Measurements from ENCODE around the gene TMC7. TPM values are rescaled to one million over a fixed set of nuclear protein-coding genes. Genes with fewer than 3 reads are reported as not detected.

TMC7 gene
- total RNA-seq, 1 experiment from 2014 or later, result 5.2 TPM

DNA sequence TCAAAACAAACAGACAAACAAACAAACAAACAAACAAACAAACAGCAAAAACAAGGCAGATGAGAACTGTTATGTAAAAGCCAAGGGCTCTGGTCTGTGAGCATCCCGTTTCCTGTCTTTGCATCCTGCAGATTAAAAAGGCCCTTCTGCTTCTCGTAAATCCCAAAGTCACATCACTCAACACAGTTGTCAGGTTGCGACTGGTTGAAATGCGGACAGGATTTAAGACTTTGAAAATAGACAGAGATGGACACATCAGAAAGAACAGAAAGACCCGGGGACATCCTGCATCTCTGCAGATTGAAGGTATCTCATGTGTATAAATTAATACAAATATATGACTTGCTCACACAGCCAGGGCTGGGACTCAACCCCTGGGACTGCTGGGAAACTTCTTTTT lies 18.2 kb upstream of the TMC7 start (continued):
- TF ChIP-seq SIN3A (IDR thresholded peaks at IDR 0.05; ENCODE audit: low read depth), result no peak
- no peak for TF ChIP-seq ZFX (IDR thresholded peaks at IDR 0.05)
- TF ChIP-seq, protein P1, sequence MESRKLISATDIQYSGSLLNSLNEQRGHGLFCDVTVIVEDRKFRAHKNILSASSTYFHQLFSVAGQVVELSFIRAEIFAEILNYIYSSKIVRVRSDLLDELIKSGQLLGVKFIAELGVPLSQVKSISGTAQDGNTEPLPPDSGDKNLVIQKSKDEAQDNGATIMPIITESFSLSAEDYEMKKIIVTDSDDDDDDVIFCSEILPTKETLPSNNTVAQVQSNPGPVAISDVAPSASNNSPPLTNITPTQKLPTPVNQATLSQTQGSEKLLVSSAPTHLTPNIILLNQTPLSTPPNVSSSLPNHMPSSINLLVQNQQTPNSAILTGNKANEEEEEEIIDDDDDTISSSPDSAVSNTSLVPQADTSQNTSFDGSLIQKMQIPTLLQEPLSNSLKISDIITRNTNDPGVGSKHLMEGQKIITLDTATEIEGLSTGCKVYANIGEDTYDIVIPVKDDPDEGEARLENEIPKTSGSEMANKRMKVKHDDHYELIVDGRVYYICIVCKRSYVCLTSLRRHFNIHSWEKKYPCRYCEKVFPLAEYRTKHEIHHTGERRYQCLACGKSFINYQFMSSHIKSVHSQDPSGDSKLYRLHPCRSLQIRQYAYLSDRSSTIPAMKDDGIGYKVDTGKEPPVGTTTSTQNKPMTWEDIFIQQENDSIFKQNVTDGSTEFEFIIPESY (IDR thresholded peaks at IDR 0.05; ENCODE audit: extremely low read depth, insufficient replicate concordance, low read length), result no peak
- TF ChIP-seq EZH2 (IDR thresholded peaks at IDR 0.05), result no peak
- no peak for TF ChIP-seq ELF1 (IDR thresholded peaks at IDR 0.05; ENCODE audit: borderline replicate concordance, low read depth)
- TF ChIP-seq ZNF274 (IDR thresholded peaks at IDR 0.05; ENCODE audit: low read depth, low read length), result no peak
- TF ChIP-seq RAD21 (IDR thresholded peaks at IDR 0.05; ENCODE audit: low read depth), result no peak
- TF ChIP-seq TCF7L2 (IDR thresholded peaks at IDR 0.05; ENCODE audit: borderline replicate concordance, extremely low read depth, insufficient read depth, insufficient read length), result no peak
- TF ChIP-seq CBX3 (IDR thresholded peaks at IDR 0.05; ENCODE audit: low read depth), result no peak
- no peak for TF ChIP-seq JUND (IDR thresholded peaks at IDR 0.05)

DNA sequence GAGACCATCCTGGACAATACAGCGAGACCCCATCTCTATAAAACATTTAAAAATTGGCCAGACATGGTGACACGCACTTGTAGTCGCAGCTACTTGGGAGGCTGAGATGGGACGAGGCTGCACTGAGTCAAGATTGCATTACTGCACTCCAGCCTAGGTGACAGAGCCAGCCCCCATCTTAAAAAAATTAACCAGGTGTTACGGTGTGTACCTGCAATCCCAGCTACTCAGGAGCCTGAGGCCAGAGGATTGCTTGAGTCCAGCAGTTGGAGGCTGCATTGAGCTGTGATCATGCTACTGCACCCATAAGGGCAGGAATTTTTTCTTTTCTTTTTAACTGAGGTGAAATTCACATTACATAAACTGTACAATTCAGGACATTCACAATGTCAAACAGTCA lies 16.9 kb upstream of the TMC7 start:
- Histone ChIP-seq H3K9ac (ENCODE audit: low read length) (no peak overlapping the region), H3K9me2 (ENCODE audit: insufficient read depth) (no peaks in the 10 kb centered on the region), H3K36me3 (ENCODE audit: control insufficient read depth in 1 of 2, insufficient read depth in 2 of 2, low read length in 2 of 2) (no peaks in the 10 kb centered on the region), H2AFZ (ENCODE audit: low read depth, low read length, poor library complexity, severe bottlenecking) (no peak overlapping the region), H3K4me2 (ENCODE audit: low read length) (no peak overlapping the region), H3K27ac (ENCODE audit: low read depth, low read length) (no peak overlapping the region), H3K79me2 (ENCODE audit: insufficient read depth, low read length) (no peaks in the 10 kb centered on the region), H3K27me3 (ENCODE audit: insufficient read depth, low read length) (no peaks in the 10 kb centered on the region), H3K4me3 (replicated peaks in 1 of 2; ENCODE audit: low read depth in 1 of 2, low read length in 2 of 2) (no peak overlapping the region), H3K4me1 (ENCODE audit: control insufficient read depth in 1 of 2, insufficient read depth in 2 of 2, low read length in 2 of 2) (peaks cover 0 to 7% of the 10 kb centered on the region in 2 experiments; a peak in 3 of 4 replicates), H4K20me1 (ENCODE audit: insufficient read depth) (no peaks in the 10 kb centered on the region), H3K9me3 (ENCODE audit: control insufficient read depth in 1 of 2, insufficient read depth in 1 of 2, low read depth in 1 of 2, low read length in 2 of 2) (no peaks in the 10 kb centered on the region)
- ATAC-seq (no peak), DNase-seq (ENCODE audit: low read depth, low spot score) (no peak)
- BruUV-seq (replicated peaks), result no TSS peak
- TF ChIP-seq CEBPB (IDR thresholded peaks at IDR 0.05; ENCODE audit: low read depth) (no peak), JUND (IDR thresholded peaks at IDR 0.05) (no peak)
- CTCF ChIA-PET, result no interaction called here
- POLR2A ChIA-PET, result interaction anchor here (1.6 kb wide), 1 partner anchor 165 kb away, joined by 5 read pairs; the partner anchor contains the start of gene ARL6IP1
- RAD21 ChIA-PET (ENCODE audit: low non-redundant PET in 1 of 2, low total read pairs in 2 of 2, uncharacterized antibody in 2 of 2, unreplicated experiment in 2 of 2), result no interaction called here
- intact Hi-C loops (cut with micrococcal nuclease), result no loop called here
